Panc1 (cell line): Measurements from ENCODE around the gene CRIP1. TPM values are rescaled to one million over a fixed set of nuclear protein-coding genes. Genes with fewer than 3 reads are reported as not detected.

ENCODE experiments used
- ATAC-seq: fragments of 200-7000 bp; cut with Tn5 transposase; 2 replicates; pipeline ENCODE4 v1.9.1; 2020; ENCODE audit warnings: mild to moderate bottlenecking, moderate library complexity
- BruUV-seq: library from RNA; stranded (reverse); fragments of 400-500 nt; replicated peaks from 2 replicates; lab custom pipeline; 2021; lab: Mats Ljungman, UMichigan
- CTCF ChIA-PET: fragments of 300-600 bp; sonication (Branson Sonifier 250); formaldehyde crosslinking; loops from one replicate; lab custom pipeline; 2022; ENCODE audit warnings: antibody characterized with exemption; lab: Charles Lee
- POLR2A ChIA-PET: fragments of 300-600 bp; sonication (Branson Sonifier 250); formaldehyde crosslinking; loops from one replicate; lab custom pipeline; 2022; ENCODE audit warnings: antibody characterized with exemption; lab: Charles Lee
- DNase-seq: peaks from one replicate; pipeline ENCODE4 v3.0.0-alpha.2; 2010; ENCODE audit warnings: low read depth, low spot score
- H3K27ac ChIP-seq: 2 replicates; pipeline ENCODE4 v1.5.1; 2011; ENCODE audit warnings: mild to moderate bottlenecking, low read length, inconsistent platforms
- H3K27me3 ChIP-seq: fragments of 200-500 bp; sonication (Bioruptor generic); 2 replicates; pipeline ENCODE4 v1.6.0; 2014; ENCODE audit warnings: low read length, inconsistent platforms; ENCODE audit not compliant: control insufficient read depth, insufficient read depth
- H3K36me3 ChIP-seq: fragments of 200-500 bp; sonication (Bioruptor generic); 2 replicates; pipeline ENCODE4 v1.5.1; 2014; ENCODE audit warnings: inconsistent platforms, mild to moderate bottlenecking, low read length, moderate library complexity; ENCODE audit not compliant: control insufficient read depth, insufficient read depth
- H3K4me1 ChIP-seq: 2 replicates; pipeline ENCODE4 v1.5.1; 2011; ENCODE audit warnings: inconsistent platforms, mild to moderate bottlenecking, low read length, moderate library complexity; ENCODE audit not compliant: control insufficient read depth, insufficient read depth
- H3K4me3 ChIP-seq, 2 experiments: 2 replicates each; pipeline ENCODE4 v1.5.1; 2011 to 2012; ENCODE audit warnings: low read depth in 2 of 2, low read length in 2 of 2, mild to moderate bottlenecking in 2 of 2, inconsistent platforms in 1 of 2, moderate library complexity in 1 of 2
- H3K9me3 ChIP-seq: fragments of 200-500 bp; sonication (Bioruptor generic); 2 replicates; pipeline ENCODE4 v1.5.1; 2014; ENCODE audit warnings: low read depth, mild to moderate bottlenecking, inconsistent platforms, low read length, moderate library complexity; ENCODE audit not compliant: control insufficient read depth, insufficient read depth
- CTCF ChIP-seq: fragments of 450-650 bp; IDR thresholded peaks from 2 replicates; pipeline ENCODE4 v1.5.1; 2017; ENCODE audit warnings: mild to moderate bottlenecking
- POLR2AphosphoS5 ChIP-seq: IDR thresholded peaks from 2 replicates; pipeline ENCODE4 v1.6.1; 2012; ENCODE audit warnings: mild to moderate bottlenecking, low read depth, low read length, moderate library complexity
- SIN3A ChIP-seq: IDR thresholded peaks from 2 replicates; pipeline ENCODE4 v1.6.1; 2012; ENCODE audit warnings: low read depth, mild to moderate bottlenecking, low read length, moderate library complexity, borderline replicate concordance; ENCODE audit not compliant: insufficient read depth
- TCF7L2 ChIP-seq: IDR thresholded peaks from 2 replicates; pipeline ENCODE4 v1.6.1; 2011; ENCODE audit warnings: mild to moderate bottlenecking, low read depth, low read length, inconsistent platforms
- in situ Hi-C: cut with HindIII; loops from 2 replicates; pipeline ENCODE4 v1.10.0; 2016; ENCODE audit warnings: low sequenced_read_pairs, low pct_unique_long_range_greater_than_20kb
- intact Hi-C: fragments of 100-400 bp; cut with micrococcal nuclease; formaldehyde crosslinking; loops from one replicate; pipeline ENCODE4 v1.10.0; 2022; ENCODE audit not compliant: unreplicated experiment
- total RNA-seq: library from RNA; stranded (reverse); gene quantifications from one replicate; pipeline ENCODE4 v1.2.1, GENCODE V29; 2021; ENCODE audit not compliant: unreplicated experiment
- TF ChIP-seq, protein P1 (sequence below), 2 experiments: IDR thresholded peaks; 2 replicates each; pipeline ENCODE4 v1.6.1; 2011 to 2012; ENCODE audit warnings: low read depth in 2 of 2, control low read depth in 1 of 2, low read length in 1 of 2, mild to moderate bottlenecking in 1 of 2, moderate library complexity in 1 of 2; ENCODE audit not compliant: insufficient read depth in 1 of 2

CRIP1 gene
- total RNA-seq, 1 experiment from 2014 or later = 1,056 TPM

DNA sequence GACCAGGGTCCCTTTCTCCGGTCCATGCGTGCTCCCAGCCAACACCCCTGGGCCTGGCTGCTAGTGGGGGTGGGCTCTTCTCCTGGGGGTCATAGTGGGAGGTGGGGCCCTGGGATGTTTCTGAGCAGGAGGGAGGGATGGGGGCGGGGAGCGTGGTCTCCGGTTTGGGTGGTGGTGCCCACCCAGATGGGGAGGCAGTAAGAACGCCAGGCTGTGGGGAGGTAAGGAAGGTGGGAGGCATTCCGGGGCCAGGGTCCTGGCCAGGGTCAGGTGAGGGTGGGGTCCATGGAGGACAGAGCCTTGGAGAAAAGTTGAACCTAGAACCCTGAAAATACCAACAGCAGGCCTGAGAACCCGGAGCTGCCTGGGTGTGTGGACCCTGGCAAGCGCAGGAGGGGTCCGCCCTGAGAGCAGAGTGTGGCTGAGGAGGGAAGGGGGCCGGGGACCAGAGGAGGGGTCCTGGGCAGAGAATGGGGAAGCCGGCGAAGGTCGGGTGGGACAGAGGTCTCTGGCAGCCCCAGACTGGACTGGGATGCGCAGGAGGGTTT is 6.4 kb upstream of the CRIP1 start:
- POLR2A ChIA-PET = interaction anchor here (0.6 kb wide), 1 partner anchor 12 kb away, joined by 21 read pairs; no protein-coding TSS in a partner anchor
- Histone ChIP-seq H3K9me3 (no peaks in the 10 kb centered on the region), H3K27me3 (no peaks in the 10 kb centered on the region), H3K36me3 (no peaks in the 10 kb centered on the region), H3K4me3 (no peak overlapping the region), H3K4me1 (peaks cover 58% of the 10 kb centered on the region), H3K27ac (peak overlapping the region; percentile 89)
- CTCF ChIA-PET = interaction anchor here (0.7 to 1.8 kb wide), 3 partner anchors 9 to 11 kb away, joined by 4 to 18 read pairs (median 7); partner anchors contain the start of gene TEDC1
- ATAC-seq (no peak), DNase-seq (no peak)
- in situ Hi-C loops (no loop called here), intact Hi-C loops (loop anchor here (10.0 kb wide), 1 partner anchor 105 kb away; no protein-coding TSS in a partner anchor)
- no TSS peak for BruUV-seq
- TF ChIP-seq POLR2AphosphoS5 (no peak), SIN3A (no peak), TCF7L2 (no peak), CTCF (no peak)
- TF ChIP-seq, protein P1, sequence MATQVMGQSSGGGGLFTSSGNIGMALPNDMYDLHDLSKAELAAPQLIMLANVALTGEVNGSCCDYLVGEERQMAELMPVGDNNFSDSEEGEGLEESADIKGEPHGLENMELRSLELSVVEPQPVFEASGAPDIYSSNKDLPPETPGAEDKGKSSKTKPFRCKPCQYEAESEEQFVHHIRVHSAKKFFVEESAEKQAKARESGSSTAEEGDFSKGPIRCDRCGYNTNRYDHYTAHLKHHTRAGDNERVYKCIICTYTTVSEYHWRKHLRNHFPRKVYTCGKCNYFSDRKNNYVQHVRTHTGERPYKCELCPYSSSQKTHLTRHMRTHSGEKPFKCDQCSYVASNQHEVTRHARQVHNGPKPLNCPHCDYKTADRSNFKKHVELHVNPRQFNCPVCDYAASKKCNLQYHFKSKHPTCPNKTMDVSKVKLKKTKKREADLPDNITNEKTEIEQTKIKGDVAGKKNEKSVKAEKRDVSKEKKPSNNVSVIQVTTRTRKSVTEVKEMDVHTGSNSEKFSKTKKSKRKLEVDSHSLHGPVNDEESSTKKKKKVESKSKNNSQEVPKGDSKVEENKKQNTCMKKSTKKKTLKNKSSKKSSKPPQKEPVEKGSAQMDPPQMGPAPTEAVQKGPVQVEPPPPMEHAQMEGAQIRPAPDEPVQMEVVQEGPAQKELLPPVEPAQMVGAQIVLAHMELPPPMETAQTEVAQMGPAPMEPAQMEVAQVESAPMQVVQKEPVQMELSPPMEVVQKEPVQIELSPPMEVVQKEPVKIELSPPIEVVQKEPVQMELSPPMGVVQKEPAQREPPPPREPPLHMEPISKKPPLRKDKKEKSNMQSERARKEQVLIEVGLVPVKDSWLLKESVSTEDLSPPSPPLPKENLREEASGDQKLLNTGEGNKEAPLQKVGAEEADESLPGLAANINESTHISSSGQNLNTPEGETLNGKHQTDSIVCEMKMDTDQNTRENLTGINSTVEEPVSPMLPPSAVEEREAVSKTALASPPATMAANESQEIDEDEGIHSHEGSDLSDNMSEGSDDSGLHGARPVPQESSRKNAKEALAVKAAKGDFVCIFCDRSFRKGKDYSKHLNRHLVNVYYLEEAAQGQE (IDR thresholded peaks at IDR 0.05; ENCODE audit: insufficient read depth in 1 of 2, low read depth in 2 of 2, low read length in 1 of 2) = no peak

DNA sequence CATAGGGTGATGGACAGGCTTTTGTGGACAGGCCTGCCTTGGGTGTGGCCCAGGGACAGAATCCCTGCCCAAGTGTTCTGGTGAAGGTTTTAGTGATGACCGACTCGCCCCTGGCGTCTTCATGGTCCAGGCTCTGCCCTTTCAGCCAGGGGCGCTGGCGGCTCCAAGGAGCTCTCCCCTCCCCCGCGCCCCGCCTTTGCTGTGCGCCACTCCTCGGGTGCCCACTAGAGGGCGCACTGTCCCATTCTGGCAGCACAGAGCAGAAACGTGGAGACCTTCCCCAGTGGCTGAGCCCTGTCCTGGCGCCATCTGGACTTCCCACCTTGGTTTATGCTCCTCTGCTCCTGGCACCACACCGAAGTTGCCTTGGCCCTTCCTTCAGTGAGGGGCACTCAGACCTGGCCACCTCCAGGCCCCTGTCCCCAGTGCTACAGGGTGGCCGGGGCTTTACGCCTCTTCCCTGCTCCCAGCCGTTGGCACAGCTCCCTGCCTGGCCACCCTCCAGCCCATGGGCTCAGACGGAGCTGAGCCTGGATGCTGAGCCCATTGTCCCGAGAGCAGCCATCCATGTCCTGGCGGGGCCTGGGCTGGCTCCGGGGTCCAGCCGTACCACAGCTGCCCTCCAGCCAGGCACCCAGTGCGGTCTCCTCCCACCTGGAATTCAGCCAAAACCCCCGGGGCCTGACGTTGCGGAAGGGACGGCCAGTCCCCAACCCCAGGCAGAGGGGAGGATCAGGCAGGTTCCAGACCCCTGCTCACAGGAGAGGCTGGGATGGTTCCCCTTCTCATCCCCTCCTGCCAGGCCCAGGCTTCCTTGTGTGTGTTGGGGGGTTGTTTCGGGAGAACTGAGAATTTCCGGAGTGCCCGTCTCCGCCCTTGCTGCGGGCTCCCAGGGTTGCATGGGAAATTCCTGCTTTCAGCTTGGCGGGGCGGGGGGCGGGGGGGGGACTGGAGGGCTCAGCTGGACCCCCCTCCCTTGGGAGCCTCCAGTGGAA is 5.6 kb upstream of the CRIP1 start:
- Histone ChIP-seq H3K4me3 (peak overlapping the region; percentile 23 to 50), H3K4me1 (peaks cover 67% of the 10 kb centered on the region), H3K27ac (peak overlapping the region; percentile 89), H3K36me3 (no peaks in the 10 kb centered on the region), H3K9me3 (no peaks in the 10 kb centered on the region), H3K27me3 (no peaks in the 10 kb centered on the region)
- ChIA-PET CTCF (interaction anchor here (0.6 to 1.8 kb wide), 4 partner anchors 8 to 935 kb away, joined by 3 to 18 read pairs (median 6); partner anchors contain the start of gene TEDC1), POLR2A (interaction anchor here (0.6 to 1.4 kb wide), 2 partner anchors 9 to 11 kb away, joined by 4 to 21 read pairs; no protein-coding TSS in a partner anchor)
- TF ChIP-seq POLR2AphosphoS5 = peak; percentile 66
- no peak for TF ChIP-seq SIN3A
- TF ChIP-seq, protein P1 (IDR thresholded peaks at IDR 0.05; ENCODE audit: insufficient read depth in 1 of 2, low read depth in 2 of 2, low read length in 1 of 2) = no peak
- TF ChIP-seq CTCF = peak; percentile 94
- TF ChIP-seq TCF7L2 = no peak
- no peak for DNase-seq
- no TSS peak for BruUV-seq
- peak; percentile 66 for ATAC-seq
- intact Hi-C loops (loop anchor here (10.0 kb wide), 1 partner anchor 106 kb away; no protein-coding TSS in a partner anchor), in situ Hi-C loops (no loop called here)
